Thyroid gland (tissue), 4 donors: Measurements from ENCODE around the gene ANO6.

Experiments used
- CTCF ChIP-seq, 6 experiments: fragments of 200-600 bp in 3 of 6; fragments of 450-650 bp in 3 of 6; sonication (generic) in 3 of 6; IDR thresholded peaks; one replicate each; pipeline ENCODE4 v1.5.1; 2016 to 2019; ENCODE audit warnings: antibody characterized with exemption in 6 of 6, mild to moderate bottlenecking in 2 of 6, inconsistent platforms in 1 of 6, moderate library complexity in 1 of 6
- POLR2A ChIP-seq, 2 donors: fragments of 450-650 bp; IDR thresholded peaks; one replicate each; pipeline ENCODE4 v1.6.1; 2017; ENCODE audit warnings: antibody characterized with exemption in 2 of 2, mild to moderate bottlenecking in 2 of 2, moderate library complexity in 1 of 2

- TF ChIP-seq CTCF (IDR thresholded peaks at IDR 0.05) = no peak
- TF ChIP-seq POLR2A (IDR thresholded peaks at IDR 0.05) = no peak
Measured at GRCh38 chr12:45223868-45224267, 8.0 kb downstream of the ANO6 start.
